Retinal pigment epithelial cell (primary cell): ENCODE measurements around the gene NR3C1.

Experiments used
- DNase-seq: peaks from one replicate; pipeline ENCODE4 v3.0.0-alpha.2; 2010; ENCODE audit warnings: low read depth
- H3K4me3 ChIP-seq: 2 replicates; pipeline ENCODE4 v1.5.1; 2011; ENCODE audit warnings: mild to moderate bottlenecking, low read length, control low read depth, moderate library complexity
- TF ChIP-seq, protein P1 (sequence below): conservative IDR thresholded peaks from 2 replicates; pipeline ENCODE4 v1.5.1; 2011; ENCODE audit warnings: low read depth, low read length, control low read depth, inconsistent platforms

Gene NR3C1

DNA sequence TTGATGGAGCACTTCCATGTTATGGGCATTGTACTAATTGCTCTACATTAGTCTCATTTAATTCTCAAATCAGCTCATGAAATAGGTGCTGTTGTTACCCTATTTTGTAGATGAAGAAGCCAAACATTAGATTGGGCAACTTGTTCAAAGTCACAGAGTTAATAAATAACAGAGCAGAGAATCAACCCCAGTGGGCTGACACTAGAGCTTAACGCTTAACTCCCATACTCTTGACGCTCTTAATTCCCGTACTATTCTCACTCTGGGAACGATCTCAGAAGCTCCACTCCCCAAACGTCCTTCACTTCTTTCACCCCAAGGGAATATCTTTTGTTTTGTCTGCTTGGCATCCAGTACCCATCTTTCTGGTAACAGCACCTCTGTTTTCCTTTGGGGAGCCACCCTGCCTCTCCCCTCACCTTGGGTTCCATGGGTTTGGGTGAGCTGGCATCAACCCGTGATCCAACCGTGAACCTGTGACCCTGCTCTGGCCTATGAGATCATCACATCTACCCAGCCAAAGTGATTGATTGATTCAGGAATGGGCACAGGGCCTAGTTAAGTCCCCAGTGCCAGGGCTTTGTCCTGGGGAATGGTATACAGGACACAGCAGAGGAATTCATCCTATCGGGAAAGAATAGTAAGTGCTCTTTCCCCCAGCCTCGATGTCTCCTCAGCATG, 169.2 kb downstream of the NR3C1 start:
- H3K4me3 ChIP-seq = no peak overlapping the region
- DNase-seq = no peak
- TF ChIP-seq, protein P1, sequence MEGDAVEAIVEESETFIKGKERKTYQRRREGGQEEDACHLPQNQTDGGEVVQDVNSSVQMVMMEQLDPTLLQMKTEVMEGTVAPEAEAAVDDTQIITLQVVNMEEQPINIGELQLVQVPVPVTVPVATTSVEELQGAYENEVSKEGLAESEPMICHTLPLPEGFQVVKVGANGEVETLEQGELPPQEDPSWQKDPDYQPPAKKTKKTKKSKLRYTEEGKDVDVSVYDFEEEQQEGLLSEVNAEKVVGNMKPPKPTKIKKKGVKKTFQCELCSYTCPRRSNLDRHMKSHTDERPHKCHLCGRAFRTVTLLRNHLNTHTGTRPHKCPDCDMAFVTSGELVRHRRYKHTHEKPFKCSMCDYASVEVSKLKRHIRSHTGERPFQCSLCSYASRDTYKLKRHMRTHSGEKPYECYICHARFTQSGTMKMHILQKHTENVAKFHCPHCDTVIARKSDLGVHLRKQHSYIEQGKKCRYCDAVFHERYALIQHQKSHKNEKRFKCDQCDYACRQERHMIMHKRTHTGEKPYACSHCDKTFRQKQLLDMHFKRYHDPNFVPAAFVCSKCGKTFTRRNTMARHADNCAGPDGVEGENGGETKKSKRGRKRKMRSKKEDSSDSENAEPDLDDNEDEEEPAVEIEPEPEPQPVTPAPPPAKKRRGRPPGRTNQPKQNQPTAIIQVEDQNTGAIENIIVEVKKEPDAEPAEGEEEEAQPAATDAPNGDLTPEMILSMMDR = no peak

GRCh38 chr5:143233031-143233430, 170.5 kb downstream of the NR3C1 start:
- H3K4me3 ChIP-seq = no peak overlapping the region
- TF ChIP-seq, protein P1 = no peak
- DNase-seq = no peak

GRCh38 chr5:143231973-143232812, 171.3 kb downstream of the NR3C1 start:
- H3K4me3 ChIP-seq = no peak overlapping the region
- no peak for DNase-seq
- TF ChIP-seq, protein P1 = no peak

- no peak overlapping the region for H3K4me3 ChIP-seq
- TF ChIP-seq, protein P1 = no peak
- DNase-seq = no peak
Measured at GRCh38 chr5:143231416-143231815, 172.1 kb downstream of the NR3C1 start.

GRCh38 chr5:143230676-143230996, 172.8 kb downstream of the NR3C1 start:
- TF ChIP-seq, protein P1 = no peak
- no peak for DNase-seq
- H3K4me3 ChIP-seq = peak overlapping the region; percentile 20

- H3K4me3 ChIP-seq = peak overlapping the region; percentile 20
- TF ChIP-seq, protein P1 = no peak
- DNase-seq = peak; percentile 80
Measured at GRCh38 chr5:143229896-143230675, 173.4 kb downstream of the NR3C1 start.
